ENCODE data around the gene ZNF212.
"Not testable (repeated sequence)": the region's sequence is repeated elsewhere in the genome, so short reads cannot be mapped to it uniquely, and the experiment has no call there.

Gene ZNF212

DNA sequence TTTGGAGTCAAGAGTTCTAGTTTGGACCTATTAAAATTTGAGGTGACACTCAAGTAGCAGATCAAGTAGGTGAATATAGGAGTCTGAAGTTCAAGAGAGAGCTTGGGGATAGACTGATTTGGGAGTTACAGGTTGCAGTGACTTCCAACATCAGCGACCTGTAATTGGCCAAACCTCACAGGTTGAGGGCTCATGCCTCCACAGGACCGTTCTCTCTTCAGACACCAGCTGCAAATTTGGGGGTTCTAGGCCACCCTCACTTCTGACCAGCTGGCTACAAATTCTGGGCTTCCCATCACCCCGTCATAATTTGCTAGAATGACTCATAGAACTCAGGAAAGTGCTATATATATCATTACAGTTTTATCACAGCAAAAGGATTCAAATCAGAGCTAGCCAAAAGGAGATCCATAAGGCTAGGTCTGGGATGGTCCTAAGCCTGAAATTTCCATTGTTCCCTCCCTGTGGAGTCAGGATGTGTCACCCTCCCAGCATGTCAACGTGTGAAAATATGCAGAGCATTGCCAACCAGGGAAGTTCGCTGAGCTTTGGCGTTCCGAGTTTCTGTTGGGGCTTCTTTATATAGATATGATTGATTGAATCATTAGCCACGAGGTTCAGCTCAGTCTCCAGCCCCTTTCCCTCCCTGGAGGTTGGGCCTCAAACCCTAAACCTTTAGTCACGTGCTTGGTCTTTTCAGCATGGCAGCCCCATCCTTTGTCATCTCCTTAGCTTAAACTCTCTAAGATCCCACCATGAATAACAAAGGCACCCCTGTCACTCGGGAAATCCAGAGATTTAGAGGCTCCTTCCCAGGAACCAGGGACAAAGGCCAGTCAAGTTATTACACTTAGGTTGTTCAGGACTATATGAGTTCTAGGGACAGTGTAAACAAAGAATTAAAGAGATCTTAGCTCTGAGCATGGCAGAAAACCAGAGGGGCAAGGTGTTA, 20.7 kb upstream of the ZNF212 start:
- no peak for DNase-seq

DNA sequence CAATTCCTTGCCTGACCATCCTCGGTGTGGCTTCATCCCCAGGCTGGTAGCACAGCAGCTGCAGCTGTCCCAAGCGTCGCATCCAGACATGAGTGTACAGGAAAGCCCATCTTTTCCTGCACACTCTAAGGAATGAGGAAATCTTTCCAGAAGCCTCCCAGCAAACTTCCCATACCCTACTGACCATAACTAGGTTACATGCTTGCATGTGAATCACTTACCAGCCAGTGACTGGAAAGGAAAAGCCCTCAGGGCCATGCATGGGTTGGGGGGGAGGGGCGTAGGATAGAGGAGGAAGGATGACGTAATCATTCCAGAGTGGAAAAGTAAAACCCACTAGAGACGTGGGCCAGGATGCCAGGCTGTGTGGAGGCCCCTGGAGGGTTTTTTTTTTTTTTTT, 18.9 kb upstream of the ZNF212 start:
- peak; percentile 52 for DNase-seq

DNA sequence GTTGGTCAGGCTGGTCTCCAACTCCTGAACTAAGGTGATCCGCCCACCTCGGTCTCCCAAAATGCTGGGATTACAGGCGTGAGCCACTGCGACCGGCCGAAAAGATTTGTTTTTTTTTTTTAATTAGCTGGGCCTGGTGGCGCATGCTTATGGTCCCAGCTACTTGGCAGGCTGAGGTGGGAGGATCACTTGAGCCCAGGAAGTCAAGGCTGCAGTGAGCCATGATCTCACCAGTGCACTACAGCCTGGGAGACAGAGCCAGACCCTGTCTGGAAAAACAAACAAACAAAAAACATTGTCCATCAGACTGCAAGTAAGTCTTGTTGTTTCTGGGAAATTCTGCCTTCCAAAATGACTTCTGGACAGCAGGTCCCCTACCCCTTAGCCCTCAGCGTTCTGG, 16.3 kb upstream of the ZNF212 start:
- DNase-seq = no peak

DNA sequence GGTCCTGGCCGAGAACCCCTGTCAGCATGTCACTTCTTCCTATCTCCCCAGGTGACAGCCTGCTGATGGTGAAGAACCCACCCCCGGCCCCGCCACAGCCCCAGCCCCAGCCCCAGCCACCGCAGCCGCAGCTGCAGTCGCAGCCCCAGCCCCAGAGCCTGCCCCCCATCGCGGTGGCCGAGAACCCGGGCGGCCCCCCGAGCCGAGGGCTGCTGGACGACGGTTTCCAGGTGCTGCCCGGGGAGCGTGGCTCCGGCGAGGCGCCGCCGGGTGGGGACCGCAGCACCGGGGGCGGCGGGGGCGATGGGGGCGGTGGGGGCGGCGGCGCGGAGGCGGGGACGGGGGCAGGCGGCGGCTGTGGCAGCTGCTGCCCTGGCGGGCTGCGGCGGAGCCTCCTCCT, 15.7 kb upstream of the ZNF212 start:
- no peak for DNase-seq

DNA sequence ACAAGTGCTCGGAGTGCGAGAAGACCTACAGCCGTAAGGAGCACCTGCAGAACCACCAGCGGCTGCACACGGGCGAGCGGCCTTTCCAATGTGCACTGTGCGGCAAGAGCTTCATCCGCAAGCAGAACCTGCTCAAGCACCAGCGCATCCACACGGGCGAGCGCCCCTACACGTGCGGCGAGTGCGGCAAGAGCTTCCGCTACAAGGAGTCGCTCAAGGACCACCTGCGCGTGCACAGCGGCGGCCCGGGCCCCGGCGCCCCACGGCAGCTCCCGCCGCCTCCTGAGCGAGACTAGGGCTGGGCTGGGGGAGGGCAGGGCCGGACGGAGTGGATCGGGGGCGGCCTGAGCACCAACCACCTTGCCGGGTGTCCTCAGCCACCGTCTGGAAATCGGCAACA, 15.1 kb upstream of the ZNF212 start:
- DNase-seq = no peak

DNA sequence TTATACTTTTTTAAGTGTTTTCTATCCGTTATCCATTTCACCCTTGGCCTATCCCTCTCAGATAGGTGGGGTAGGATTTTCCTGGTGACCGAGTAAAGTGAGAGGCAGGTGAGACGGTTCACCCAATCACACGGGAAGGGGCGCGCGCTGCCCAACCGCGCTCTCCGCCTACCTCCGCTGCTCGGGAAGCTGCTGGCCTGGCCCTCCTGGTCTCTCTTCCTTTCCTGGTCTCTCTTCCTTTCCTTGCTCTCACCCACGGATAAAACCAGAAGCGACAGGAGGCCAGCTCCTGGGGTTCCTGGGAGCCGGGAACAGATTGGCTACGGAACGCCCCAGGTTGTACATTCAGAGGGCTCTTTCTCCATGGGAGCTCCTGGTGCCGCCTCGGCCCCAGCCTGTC, 14.3 kb upstream of the ZNF212 start:
- no peak for DNase-seq

DNA sequence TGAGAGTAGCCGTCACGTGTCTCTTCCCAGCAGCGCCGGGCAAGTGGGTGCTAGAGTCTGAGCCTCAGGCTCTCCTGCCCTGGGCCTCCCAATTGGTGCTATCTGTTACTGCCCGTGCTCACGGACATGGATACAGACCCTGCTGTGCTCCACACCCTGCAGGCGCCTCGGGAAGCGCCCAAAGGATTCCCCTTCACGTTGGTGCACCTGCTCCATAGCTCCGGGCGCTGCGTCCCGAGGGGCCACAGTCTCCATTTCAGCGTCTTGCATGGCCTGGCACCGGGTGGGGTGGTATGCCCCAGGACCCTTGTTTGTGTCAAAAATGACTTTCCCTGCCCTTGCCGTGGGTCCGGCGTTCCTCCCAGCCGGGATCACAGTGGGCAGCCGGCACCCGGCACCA, 13.8 kb upstream of the ZNF212 start:
- DNase-seq = no peak

DNA sequence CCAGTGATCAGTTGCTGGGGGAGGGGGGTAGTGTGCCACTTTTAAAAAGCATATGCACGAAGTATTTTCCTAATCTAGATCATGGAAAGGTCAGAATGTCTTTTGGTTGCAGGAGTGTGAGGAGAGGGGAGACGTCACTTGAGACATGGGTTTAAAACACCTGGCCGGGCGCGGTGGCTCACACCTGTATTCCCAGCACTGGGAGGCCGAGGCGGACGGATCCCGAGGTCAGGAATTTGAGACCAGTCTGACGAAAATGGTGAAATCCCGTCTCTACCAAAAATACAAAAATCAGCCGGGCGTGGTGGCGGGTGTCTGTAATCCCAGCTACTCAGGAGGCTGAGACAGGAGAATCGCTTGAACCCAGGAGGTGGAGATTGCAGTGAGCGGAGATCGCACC, 13.1 kb upstream of the ZNF212 start:
- not testable (repeated sequence) for DNase-seq

DNA sequence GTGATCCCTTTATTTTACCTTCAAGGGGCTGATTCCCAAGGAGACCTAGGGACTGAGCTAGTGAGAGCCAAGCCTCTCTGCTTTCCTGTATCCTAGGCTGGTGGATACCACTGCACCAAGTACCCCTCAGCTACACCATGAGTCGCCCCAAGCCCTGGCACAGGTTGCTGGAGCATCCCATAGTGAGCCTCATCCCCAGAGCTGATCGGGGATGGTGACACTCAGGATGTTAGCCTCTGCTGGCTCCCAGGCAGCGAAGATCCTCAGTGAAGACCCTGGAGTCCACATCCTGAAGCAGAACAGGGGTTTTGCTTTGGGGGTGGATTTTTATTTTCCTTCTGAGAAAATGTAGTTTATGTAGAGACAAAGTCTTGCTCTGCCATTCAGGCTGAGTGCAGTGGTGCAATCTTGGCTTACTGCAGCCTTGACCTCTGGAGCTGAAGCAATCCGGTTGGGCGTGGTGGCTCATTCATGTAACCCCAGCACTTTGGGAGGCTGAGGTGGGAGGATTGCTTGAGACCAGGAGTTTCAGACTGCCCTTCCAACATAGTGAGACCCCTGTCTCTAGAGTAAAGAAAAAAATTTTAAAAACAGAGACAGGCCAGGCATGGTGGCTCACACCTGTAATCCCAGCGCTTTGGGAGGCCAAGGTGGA, 12.5 kb upstream of the ZNF212 start:
- no peak for DNase-seq

DNA sequence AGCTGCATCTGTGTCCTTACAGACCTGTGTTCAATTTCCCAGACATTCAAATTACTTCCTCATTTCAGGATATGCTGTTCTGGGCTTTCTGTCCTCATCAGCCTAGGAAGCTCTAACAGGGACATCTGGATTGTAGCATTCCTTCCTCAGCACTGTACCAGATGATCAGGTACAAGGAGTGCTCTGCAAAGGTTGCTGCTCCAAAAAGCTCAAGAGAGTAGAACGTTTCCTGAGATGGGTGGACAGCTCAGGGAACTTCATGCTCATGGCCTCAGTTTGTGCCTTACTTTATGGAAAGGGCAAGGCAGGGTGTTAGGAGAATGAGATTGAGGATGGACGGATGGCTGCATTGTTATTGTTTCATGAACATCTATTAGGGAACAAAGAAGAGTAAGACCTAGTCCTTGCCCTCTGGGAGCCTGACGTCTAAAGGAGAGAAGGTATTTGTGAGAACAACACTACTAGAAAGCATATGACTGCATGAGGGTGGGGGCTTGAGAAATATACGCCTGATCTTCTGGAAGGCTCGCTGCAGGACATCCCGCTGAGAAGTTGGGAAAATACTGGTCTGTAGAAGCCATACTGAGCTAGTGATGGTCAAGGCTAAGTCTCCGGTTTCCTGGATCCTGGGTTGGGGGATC, 10.5 kb upstream of the ZNF212 start:
- no peak for DNase-seq

DNA sequence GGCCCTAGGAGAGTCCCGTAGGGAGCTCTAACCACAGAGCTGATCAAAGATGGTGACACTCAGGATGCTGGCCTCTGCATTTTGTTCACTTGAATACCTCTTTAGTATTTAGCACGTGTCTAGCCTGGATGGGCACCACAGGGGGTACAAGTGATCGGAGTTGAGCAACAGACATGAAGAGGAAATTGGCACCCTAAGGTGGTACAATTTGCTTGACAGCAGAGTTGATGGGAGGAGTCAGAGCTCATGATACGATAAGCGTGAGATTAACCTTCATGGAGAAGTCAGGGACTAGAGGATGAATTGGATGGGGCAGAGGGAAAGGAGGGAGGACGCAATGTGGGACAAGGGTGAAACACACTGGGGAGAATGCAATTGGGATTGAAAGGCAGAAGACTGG, 9.9 kb upstream of the ZNF212 start:
- DNase-seq = no peak

DNA sequence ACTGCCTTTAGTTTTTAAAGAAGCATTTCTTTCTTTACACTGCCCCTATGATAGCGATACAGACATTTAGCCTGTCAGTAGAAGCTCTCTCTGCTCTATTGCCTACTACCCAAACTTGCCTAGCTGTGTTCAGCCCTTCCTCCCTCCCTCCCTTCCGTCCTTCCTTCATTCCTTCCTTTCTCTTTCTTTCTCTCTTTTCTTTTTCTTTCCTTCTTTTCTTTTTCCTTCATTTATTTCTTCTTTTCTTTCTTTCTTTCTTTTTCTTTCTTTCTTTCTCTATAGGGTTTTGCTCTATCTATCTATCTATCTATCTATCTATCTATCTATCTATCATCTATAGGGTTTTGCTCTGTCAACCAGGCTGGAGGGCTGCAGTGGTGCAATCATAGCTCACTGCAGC, 7.1 kb upstream of the ZNF212 start:
- no peak for DNase-seq

DNA sequence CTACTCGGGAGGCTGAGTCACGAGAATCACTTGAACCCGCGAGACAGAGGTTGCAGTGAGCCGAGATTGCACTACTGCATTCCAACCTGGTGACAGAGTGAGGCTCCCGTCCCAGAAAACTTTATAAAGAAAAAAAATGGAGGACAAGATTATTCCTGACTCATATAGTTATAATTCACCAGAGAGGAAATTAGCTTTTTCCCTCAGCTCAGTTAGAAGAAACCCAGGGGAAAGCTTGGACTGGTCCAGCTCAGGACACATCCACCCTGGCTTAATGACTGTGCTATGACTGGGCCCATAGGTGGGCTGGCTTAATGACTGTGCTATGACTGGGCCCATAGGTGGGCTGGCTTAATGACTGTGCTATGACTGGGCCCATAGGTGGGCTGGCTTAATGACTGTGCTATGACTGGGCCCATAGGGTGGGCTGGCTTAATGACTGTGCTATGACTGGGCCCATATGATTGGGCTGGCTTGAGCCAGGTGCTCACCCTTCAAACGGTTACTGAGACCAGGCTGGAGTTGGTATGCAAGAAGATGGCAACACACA, 5.7 kb upstream of the ZNF212 start:
- DNase-seq = peak; percentile 88

DNA sequence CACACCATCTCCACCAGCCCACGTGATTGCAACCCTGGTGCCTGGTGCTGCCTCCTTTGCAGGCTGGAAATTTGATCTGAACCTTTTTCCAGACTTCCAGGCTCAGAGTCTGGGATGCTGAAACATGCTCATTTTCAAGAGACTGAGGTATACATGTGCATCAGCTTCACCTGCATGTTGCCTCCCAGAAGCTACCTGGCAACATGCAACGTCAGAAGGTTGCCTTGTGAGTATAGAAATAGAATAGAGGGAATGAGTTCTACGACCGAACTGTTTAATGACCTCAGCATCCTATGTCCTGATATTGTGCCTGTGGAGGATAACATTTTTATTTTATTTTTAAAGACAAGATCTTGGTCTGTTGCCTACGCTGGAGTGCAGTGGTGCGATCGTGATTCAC, 1.9 kb upstream of the ZNF212 start:
- no peak for DNase-seq

DNA sequence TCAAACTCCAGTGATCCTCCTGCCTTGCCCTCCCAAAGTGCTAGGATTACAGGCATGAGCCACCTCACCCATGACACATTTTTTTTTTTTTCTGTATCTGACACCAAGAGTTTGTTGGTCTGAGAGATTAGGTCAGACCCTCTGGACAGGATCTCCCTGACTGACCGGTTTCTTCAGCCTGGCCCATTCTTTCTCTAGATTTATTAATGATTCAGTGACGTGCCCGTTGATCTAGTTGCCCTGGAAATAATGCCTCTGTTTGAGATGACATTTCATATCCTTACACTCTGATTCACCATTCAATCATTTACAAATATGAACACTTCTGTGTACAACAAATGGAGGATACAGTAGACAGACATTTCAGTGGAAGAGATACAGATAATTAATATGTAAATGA, 1.4 kb upstream of the ZNF212 start:
- no peak for DNase-seq

DNA sequence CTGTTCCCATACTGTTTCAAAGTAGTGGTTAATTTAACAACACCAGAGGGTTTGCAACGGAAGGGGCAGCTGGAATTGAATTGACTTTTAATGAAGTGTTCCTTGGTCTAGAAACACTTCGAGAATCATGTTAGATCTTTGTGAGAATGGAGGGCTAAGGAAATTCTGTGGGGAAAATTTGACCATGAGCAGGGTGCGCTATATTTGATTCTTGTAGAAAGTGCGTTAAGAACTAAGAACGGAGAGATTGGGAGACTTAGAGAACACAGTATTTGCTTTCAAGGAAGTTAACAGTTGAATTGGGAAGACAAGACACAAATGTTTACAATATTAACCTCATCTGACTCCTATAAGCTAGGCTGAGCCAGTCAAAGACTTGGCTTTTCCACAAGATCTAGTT, 1.2 kb downstream of the ZNF212 start:
- DNase-seq = no peak

DNA sequence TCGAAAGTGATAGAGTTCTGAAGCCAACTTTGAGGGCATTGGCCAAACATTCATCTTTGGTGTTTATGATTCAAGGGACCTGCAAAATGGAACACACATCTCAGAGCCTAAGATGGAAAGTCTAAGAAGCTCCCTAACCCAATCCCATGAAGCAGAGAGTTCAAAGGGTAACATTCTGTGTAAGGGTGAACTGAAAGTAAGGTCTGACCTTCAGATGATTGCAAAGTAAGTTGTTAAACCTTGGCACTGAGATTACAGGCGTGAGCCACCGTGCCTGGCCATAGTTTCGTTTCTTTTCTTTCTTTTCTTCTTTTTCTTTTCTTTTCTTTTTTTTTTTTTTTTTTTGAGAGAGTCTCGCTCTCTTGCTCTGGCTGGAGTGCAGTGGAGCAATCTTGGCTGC, 2.2 kb downstream of the ZNF212 start:
- DNase-seq = no peak

DNA sequence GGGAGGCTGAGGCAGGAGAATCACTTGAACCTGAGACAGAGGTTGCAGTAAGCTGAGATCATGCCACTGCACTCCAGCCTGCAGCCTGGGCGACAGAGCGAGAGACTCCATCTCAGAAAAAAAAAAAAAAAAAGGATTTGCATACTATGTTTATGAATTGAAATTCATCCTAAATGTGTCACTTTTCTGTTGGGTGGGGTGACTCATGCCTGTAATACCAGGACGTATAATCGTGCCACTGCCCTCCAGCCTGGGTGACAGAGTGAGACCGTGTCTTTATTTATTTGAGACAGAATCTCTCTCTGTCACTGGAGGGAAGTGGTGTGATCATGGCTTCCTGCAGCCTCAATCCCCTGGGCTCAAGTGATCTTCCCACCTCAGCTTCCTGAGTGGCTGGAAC, 5.8 kb downstream of the ZNF212 start:
- no peak for DNase-seq

DNA sequence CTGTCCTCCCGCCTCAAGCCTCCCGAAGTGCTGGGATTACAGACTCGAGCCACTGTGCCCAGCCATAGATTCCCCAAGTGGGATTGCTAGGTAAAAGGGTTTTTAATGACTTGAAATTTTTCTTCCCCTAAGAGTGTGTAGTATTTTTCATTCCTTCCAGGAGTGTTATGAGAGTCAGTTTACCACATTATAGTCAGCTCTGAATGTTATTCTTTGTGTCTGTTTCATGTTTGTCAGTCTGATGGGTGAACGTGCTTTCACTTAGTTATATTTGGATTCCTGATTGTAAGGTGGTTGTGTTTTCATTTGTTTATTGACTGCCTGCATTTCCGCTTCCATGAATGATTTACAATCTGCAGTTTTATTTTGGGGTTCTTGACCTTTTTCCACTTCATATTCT, 6.3 kb downstream of the ZNF212 start:
- no peak for DNase-seq

DNA sequence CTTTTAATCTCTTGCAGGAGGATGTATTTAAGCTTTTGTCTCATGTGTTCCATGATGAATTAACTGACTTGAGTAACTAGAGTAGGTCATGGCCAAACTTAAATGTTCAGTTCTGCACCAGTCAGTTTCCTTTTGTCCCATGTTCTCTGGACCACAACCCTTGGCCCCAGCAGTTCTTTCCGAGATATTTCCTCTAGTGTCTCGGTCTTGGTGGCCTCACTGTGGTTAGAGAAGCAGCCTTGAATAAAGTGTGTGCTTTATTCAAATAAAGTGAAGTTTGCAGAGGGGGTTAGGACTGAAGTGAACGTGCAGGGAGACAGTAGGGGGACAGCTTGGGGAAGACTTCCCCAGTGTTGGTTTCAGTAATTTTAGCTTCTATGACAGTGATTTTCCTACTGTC, 9.3 kb downstream of the ZNF212 start:
- no peak for DNase-seq

DNA sequence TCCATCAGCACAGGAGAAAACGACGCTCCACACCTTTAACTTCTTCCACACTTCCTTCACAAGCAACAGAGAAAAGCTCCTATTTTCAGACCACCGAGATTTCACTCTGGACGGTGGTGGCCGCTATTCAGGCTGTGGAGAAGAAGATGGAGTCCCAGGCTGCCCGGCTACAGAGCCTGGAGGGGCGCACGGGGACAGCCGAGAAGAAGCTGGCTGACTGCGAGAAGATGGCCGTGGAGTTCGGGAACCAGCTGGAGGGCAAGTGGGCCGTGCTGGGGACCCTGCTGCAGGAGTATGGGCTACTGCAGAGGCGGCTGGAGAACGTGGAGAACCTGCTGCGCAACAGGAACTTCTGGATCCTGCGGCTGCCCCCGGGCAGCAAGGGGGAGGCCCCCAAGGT, 10.7 kb downstream of the ZNF212 start:
- not testable (repeated sequence) for DNase-seq

DNA sequence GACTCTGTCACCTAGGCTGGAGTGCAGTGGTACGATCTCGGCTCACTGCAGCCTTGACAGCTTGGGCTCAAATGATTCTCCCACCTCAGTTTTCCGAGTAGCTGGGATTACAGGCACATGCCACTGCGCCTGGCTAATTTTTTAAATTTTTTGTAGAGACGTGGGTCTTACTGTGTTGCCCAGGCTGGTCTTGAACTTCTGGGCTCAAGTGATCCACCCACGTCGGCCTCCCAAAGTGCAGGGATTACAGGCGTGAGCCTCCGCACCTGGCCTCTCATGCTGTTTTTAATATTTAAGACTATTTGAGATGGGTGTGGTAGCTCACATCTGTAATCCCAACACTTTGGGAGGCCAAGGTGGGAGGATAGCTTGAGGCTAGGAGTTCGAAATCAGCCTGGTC, 12.1 kb downstream of the ZNF212 start:
- DNase-seq = not testable (repeated sequence)

DNA sequence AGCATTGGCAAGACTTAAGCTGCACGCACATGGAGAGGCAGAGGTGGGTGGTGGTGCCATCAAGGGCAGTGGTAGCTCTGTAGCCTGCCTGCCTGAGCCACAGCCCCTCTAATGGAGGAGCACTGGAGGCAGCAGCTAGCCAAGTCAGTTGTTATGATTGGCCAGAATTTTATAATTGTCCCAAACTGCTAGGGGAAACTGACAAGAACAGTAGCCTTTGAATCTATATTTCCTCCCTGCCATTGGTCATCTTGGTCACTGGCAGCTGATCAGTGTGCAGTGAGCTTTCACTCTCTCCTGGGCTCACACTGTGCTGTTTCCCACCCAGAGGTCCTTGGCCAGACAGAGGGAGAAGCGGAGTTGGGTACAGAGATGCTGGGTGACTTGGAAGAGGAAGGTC, 12.9 kb downstream of the ZNF212 start:
- no peak for DNase-seq

All from fibroblast of skin of abdomen (primary cell).